Head of caudate nucleus (tissue), 42 donors: Measurements from ENCODE around the gene ZNF835.
"Not testable (repeated sequence)": the region's sequence is repeated elsewhere in the genome, so short reads cannot be mapped to it uniquely, and the experiment has no call there.

ENCODE experiments used
- DNase-seq, 42 donors: peaks; one replicate each; pipeline versions ENCODE4 v3.0.0 to v3.0.0-alpha.2; 2020 to 2021; ENCODE audit warnings: mixed read lengths in 7 of 42
- intact Hi-C: fragments of 100-400 bp; cut with DNase I; formaldehyde crosslinking; loops from one replicate; pipeline ENCODE4 v1.15.0; 2022

The ZNF835 gene

DNA sequence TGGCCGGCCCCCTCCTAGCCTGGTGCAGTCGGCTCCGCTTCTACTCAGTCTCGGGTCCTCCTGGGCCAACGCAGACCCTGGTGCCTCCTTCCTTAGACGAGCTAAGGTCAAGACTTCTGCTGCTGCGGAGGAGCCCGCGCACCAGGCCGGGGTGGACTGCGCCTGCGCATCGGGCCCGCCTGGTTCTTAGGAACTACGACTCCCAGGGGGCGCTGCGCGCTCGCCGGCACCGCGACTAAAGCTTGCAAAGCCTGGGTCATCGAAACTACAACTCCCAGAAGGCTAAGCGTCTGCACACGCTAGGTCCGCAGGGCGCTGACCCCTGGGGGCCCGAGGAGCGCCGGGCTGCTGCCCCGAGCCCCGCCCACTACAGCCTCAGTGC, at the start of gene ZNF835:
Gene ZNF835 (minus strand): TSS at position 145 of the 382 bp plus-strand sequence. CDS start 6,559 bp downstream, outside the sequence.
- DNase-seq = peak; percentile 92 to 99 (median 98)
- intact Hi-C loops = no loop called here

DNA sequence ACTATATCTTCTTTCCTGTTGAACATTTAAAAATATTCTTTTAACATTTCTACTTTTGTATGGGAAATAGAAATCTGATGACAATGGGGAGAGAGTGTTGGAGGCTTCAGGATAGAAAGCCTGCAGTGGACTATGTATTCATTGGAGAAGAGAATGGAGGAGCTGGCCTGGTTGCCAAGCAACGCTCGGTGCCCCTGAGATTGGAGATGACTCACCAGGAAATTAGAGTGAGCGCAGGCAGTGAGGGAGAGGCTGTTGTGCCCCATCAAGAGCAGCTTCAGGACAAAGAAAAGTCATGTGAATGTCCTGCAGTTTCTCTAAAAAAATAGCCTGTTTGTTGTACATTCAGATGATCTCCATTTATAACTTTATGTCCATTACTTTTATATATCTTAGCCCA, 48.7 kb upstream of the ZNF835 start:
- peak; percentile 58 to 95 (median 80) for DNase-seq

GRCh38 chr19:56718231-56718630, 46.7 kb upstream of the ZNF835 start:
- DNase-seq = no peak
- intact Hi-C loops = no loop called here

More for the DNA sequence above, 48.7 kb upstream of the ZNF835 start:
- intact Hi-C loops = loop anchor here (10.0 kb wide), 1 partner anchor 115 kb away; no protein-coding TSS in a partner anchor

- intact Hi-C loops = no loop called here
- DNase-seq = peak; percentile 49 to 93 (median 78)
Observed at GRCh38 chr19:56712611-56713276, 41.2 kb upstream of the ZNF835 start.

GRCh38 chr19:56710437-56710836, 38.9 kb upstream of the ZNF835 start:
- DNase-seq = peak in 2 of 42 donors; percentile 34 to 49
- intact Hi-C loops = no loop called here

GRCh38 chr19:56707821-56708220, 36.3 kb upstream of the ZNF835 start:
- intact Hi-C loops = no loop called here
- DNase-seq = peak in 35 of 42 donors; percentile 16 to 85 (median 62)

- peak in 1 of 42 donors; percentile 60 for DNase-seq
- intact Hi-C loops = no loop called here
Observed at GRCh38 chr19:56705939-56706338, 34.4 kb upstream of the ZNF835 start.

DNA sequence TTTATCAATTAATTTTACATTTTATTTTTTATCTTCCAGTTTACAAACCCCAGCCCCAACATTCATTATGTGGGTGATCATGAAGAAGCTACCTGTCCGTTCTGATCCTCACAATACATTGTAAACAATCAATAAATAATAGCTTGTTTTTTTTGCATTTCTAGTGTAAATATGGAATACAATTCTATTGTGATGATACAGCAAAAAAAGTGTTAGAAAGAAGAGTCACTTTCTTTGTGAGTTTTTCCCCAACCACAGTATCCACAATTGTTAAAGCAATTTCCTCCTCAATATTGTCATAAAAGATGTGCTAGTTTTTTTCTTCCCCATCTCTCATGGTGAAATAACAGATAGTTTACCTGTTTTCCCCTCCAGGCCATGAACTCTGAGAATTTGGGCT, 30.3 kb upstream of the ZNF835 start:
- DNase-seq = no peak
- intact Hi-C loops = no loop called here

GRCh38 chr19:56699552-56699951, 28.0 kb upstream of the ZNF835 start:
- DNase-seq = peak in 28 of 42 donors; percentile 29 to 78 (median 58)
- intact Hi-C loops = loop anchor here (10.0 kb wide), 1 partner anchor 135 kb away; no protein-coding TSS in a partner anchor

DNA sequence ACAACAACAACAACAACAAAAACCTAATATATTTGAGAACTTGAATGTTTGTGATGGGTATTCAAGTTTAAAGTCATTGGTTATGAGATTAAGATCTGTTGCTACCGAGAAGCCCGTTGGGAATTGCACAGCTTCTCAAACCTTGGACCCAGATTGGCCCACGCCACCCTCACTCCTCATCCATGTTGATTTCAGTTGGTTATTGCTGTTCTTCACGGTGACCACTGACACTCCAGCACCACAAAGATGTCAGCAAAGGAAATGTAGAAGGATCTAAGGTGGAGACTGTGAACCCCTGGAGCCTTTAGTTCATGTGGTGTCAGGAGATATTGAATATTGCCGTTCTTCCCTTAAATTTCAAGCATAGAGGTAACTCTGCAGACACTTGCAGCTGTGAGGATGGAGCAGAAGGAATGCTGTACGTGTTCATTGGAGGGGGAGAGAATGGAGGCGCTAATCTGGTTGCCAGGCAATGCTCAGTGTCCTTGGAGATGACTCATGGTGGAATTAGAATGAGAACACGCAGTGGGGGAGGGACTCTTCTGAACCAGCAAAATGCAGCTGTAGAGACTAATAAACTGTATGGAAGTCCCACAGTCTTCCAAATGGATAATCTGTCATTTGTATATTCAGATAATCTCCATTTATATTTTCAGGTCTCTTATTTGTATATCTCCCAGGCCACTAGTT, 20.8 kb upstream of the ZNF835 start:
- intact Hi-C loops = loop anchor here (10.0 kb wide), 1 partner anchor 142 kb away; no protein-coding TSS in a partner anchor
- DNase-seq = peak in 41 of 42 donors; percentile 48 to 94 (median 76)

GRCh38 chr19:56690670-56691069, 19.1 kb upstream of the ZNF835 start:
- intact Hi-C loops = loop anchor here (10.0 kb wide), 1 partner anchor 144 kb away; no protein-coding TSS in a partner anchor
- no peak for DNase-seq

DNA sequence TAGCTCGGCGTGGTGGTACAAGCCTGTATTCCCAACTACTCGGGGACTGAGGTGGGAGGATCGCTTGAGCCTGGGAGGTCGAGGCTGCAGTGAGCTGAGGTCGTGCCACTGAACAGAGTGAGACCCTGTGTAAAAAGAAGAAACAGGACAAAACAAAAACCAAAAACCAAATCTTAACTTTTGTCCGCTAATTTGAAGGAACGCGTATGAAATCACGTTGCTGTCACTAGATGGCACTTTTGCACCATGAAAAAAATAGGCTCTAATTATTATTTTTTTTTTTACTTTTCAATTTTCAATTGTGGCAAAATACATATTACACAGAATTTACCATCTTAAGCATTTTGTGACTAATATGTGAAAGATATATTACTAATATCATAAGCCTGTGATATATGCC, 17.6 kb upstream of the ZNF835 start:
- DNase-seq = peak in 1 of 42 donors; percentile 25
- intact Hi-C loops = no loop called here

DNA sequence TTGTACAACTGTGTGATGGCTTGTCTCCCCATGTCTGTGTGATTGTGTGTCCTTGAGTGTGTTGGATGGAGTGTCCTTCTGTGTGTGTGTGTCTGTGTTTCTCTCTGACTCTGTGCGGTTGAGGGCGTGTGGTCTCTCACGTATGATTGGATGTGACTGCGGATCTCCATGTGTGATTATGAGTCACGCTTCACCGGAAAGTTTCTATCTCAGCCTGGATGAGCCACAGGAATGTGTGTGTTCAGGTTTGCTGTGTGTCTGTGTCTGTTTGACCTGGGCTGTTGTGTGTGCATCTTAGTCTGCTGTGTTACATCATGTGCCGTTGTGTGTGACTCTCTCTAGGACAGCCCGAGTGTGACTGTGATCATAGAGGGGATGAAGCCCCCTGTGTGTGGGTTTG, 15.5 kb upstream of the ZNF835 start:
- DNase-seq = peak in 2 of 42 donors; percentile 13 to 27
- intact Hi-C loops = no loop called here

DNA sequence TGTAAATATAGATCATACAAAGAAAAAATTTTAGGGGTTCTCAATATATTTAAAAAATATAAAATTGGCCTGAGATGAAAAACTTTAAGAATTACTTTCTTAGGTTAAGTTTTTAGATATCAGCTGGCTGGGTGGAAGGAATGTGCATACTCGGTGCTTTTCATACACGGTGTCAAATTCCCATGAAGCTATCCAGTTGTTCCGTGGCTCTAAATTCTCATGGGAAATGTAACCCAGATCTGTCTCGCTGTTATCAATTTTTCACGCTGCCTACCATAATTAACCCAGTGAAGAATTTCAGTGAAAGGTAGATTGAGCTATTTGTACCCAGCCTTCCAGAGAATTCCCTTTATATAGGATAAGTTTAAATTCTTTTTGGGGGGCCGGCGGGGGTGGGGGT, 11.6 kb upstream of the ZNF835 start:
- peak in 4 of 42 donors; percentile 29 to 53 (median 44) for DNase-seq
- intact Hi-C loops = no loop called here

DNA sequence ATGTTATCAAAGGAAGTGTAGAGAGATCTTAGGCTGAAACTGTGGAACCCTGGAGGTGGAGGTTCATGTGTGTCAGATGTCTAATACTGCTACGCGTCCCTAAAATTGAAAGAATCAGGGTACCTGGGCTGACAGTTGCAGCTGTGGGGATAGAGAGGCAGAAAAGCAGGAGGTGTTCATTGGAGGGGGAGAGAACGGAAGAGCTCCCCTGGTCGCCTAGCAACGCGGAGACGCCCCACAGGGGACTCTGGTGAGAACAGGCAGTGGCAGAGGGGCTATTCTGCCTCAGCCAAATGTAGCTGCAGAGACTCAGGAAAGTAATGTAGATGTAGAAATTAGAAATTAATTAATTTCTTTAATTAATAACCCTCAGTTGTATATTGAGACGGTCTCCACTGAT, 10.1 kb upstream of the ZNF835 start:
- peak in 36 of 42 donors; percentile 25 to 84 (median 58) for DNase-seq
- intact Hi-C loops = no loop called here

DNA sequence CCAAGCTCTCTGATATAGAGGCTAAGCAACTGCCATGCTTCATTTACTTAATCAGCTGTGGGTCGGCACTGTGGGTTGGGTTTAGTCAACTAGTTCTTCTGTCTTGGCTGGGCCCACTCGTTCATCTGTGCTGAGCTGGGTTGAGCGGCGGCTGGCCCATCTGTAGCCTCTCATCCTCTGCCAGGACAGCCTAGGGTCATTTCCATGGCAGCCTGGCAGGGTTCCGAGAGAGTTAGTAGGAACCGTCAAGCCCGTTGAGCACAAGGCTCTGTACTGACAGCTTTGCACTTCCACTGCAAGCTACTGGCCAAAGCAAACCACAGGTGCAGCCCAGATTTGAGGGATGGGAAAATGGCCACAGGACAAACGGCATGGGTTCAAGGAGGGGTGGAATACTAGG, 6.6 kb upstream of the ZNF835 start:
- peak in 40 of 42 donors; percentile 21 to 82 (median 58) for DNase-seq
- intact Hi-C loops = no loop called here

DNA sequence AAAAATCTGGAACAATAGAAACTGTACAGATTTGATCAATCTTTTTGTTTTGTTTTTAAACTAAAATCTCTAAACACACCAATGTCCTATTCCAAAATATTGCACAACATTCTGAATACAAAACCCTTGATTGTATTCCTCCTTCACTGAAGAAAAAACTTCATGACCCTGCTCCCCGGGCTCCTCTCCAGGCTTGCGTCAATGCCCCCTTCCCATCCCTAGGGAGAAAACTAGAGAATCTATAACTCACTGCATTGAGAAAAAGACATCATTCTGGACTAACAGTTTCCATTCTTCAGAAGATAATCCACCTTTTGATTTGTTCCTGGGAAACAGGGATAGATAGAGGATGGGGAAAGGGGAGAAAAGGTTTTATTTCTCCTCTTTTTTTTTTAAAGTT, 1.1 kb upstream of the ZNF835 start:
- DNase-seq = peak in 6 of 42 donors; percentile 28 to 59 (median 41)
- intact Hi-C loops = not testable (repeated sequence)

GRCh38 chr19:56670961-56671612, 470 bp downstream of the ZNF835 start:
- peak in 13 of 42 donors; percentile 19 to 54 (median 34) for DNase-seq
- intact Hi-C loops = no loop called here

GRCh38 chr19:56670401-56670960, 1.1 kb downstream of the ZNF835 start:
- intact Hi-C loops = no loop called here
- DNase-seq = peak in 1 of 42 donors; percentile 11
